GM23248 (cell line): ENCODE results near the gene SERPINA4.

Experiments used
- EZH2 ChIP-seq: fragments of 200-600 bp; sonication (generic); IDR thresholded peaks from 2 replicates; pipeline ENCODE4 v1.6.1; 2018; ENCODE audit warnings: antibody characterized with exemption, mild to moderate bottlenecking; ENCODE audit not compliant: insufficient read depth, poor library complexity, severe bottlenecking
- EZH2phosphoT487 ChIP-seq: fragments of 200-600 bp; sonication (generic); IDR thresholded peaks from 2 replicates; pipeline ENCODE4 v1.6.1; 2018; ENCODE audit warnings: antibody characterized with exemption, moderate library complexity, mild to moderate bottlenecking, low read depth; ENCODE audit not compliant: insufficient read depth

DNA sequence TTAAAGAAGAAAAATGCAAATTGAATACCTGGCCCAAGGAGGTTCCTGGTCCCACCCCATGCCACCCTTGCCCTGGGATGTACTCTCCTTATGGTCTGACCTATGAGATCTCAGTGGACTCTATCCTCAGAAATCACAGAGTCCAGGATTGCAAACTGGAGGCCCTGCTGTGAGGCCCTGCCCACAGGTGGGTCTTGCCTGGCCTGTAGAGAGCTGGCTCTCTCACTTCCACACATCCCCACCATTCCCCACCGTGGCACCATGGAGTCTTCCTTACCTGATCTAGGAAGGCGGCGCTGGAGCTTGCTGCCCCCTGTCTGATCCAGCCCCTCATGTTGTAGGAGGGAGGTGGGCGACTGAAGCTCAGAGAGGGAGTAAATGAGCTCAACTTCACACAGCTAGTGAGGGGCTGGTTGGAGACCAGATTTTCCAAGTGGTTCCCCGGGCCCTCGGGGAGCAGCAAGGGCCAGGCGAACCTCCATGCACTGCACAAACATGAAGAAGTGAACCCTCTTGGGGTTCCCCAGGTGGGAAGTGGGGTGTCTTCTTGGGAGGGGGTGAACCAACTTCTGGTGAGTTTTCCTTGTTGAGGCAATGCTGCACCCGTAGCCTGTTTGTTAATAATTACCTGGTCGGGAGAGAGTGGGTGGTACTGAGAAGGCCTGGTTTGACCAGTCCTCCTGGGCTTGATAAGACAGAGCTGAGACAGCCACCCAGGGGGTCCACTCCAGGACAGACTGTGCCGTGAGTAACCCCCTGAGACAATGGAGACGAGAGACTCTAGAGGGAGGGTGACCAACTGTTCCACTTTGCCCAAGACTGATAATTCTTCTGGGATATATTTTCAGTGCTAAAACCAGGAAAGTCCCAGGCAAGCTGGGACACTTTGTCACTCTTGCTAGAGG is at the start of gene SERPINA4:
- TF ChIP-seq EZH2phosphoT487: no peak
- no peak for TF ChIP-seq EZH2
